Measurements from ENCODE around the gene UGDH.

UGDH gene

GRCh38 chr4:39466747-39467146 is 60.5 kb downstream of the UGDH start:
- TF ChIP-seq CTCF (conservative IDR thresholded peaks at IDR 0.05) = no peak
- H3K27ac ChIP-seq = no peak overlapping the region

GRCh38 chr4:39464886-39465501 is 62.2 kb downstream of the UGDH start:
- no peak overlapping the region for H3K27ac ChIP-seq
- no peak for TF ChIP-seq CTCF (conservative IDR thresholded peaks at IDR 0.05)

- H3K27ac ChIP-seq = peak within 1 kb of the TSS; percentile 93
- TF ChIP-seq CTCF (conservative IDR thresholded peaks at IDR 0.05) = no peak
Measured at GRCh38 chr4:39458505-39459300, 68.5 kb downstream of the UGDH start, which contains the start of the genes LIAS and RPL9. Gene LIAS, plus strand, starts transcription at chr4:39459056. Its CDS starts 62 bp downstream, at chr4:39459118. Gene RPL9, minus strand, starts transcription at chr4:39458922. Its CDS starts 483 bp downstream, at chr4:39458439.

GRCh38 chr4:39458161-39458504 is 69.1 kb downstream of the UGDH start:
- peak overlapping the region; percentile 93 for H3K27ac ChIP-seq

GRCh38 chr4:39456946-39457763 is 70.1 kb downstream of the UGDH start:
- H3K27ac ChIP-seq = peak overlapping the region; percentile 93
- TF ChIP-seq CTCF (conservative IDR thresholded peaks at IDR 0.05) = no peak

- no peak overlapping the region for H3K27ac ChIP-seq
- no peak for TF ChIP-seq CTCF (conservative IDR thresholded peaks at IDR 0.05)
Measured at GRCh38 chr4:39455486-39455885, 71.8 kb downstream of the UGDH start.

- no peak overlapping the region for H3K27ac ChIP-seq
- no peak for TF ChIP-seq CTCF (conservative IDR thresholded peaks at IDR 0.05)
Measured at GRCh38 chr4:39453738-39454137, 73.5 kb downstream of the UGDH start.
